ENCODE results near the gene NACC1.

The NACC1 gene

DNA sequence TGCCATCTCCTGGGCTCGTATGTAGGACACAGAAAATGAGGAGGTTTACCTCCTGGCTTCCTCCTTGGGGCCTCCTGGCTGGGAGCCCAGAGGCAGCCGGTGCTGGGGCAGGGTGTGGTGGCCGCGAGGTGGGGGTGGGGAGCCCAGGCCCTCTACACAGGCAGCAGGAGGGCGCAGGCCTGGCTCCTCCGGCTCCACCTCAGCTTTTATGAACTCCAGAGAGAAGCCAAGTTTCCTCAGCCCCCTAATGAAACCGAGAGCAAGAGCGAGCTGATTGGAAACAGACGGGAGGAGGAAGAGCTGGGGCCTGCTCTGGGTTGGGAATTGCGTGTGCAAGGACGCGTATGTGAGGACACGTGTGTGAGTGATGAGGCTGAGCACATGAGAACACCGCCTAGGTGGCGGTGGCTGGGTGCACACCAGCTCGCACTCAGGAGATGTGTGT is 38.5 kb upstream of the NACC1 start:
- TF ChIP-seq, protein P1, sequence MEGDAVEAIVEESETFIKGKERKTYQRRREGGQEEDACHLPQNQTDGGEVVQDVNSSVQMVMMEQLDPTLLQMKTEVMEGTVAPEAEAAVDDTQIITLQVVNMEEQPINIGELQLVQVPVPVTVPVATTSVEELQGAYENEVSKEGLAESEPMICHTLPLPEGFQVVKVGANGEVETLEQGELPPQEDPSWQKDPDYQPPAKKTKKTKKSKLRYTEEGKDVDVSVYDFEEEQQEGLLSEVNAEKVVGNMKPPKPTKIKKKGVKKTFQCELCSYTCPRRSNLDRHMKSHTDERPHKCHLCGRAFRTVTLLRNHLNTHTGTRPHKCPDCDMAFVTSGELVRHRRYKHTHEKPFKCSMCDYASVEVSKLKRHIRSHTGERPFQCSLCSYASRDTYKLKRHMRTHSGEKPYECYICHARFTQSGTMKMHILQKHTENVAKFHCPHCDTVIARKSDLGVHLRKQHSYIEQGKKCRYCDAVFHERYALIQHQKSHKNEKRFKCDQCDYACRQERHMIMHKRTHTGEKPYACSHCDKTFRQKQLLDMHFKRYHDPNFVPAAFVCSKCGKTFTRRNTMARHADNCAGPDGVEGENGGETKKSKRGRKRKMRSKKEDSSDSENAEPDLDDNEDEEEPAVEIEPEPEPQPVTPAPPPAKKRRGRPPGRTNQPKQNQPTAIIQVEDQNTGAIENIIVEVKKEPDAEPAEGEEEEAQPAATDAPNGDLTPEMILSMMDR (conservative IDR thresholded peaks at IDR 0.05; ENCODE audit: control insufficient read depth, insufficient read depth, low read depth, low read length), result no peak
- H3K4me3 ChIP-seq (ENCODE audit: control insufficient read depth, low read depth, low read length), result no peak overlapping the region
- DNase-seq (ENCODE audit: low read depth), result peak; percentile 83

DNA sequence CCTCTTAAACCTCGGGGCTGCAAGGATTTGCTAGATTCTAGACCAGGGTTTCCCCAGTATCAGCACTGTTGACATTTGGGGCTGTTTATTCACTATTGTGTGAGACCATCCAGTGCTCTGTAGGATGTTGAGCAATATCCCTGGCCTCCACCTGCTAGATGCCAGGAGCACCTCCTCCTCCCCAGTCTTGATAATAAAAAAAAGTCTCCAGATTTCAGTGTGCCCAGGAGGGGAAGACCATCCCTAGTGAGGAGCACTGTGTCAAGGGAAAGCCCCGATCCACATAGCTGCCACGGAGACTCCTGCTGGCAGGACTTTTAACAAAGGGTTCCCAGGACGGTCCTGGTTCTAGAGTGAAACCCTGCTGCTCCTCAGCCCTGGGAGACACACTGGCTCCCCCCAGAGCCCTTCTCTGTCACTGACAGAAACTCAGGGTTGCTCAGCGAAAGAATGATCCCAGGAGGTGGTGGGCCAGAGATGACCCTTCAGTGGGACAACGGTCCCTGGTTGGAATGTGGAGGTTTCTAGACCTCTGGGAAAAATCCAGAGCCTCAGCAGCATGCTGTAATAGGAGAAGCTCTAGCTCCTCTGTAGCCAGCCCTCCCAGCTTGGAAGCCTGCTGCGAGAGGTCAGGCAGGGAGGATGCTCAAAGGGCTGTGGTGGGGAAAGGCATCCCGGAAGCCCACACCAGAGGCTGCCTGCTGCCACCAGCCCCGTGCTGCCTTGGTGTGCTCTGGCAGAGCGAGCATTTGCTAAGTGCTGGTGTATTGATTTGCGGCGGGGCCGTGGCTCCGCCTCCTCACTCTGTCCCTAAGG is 35.7 kb upstream of the NACC1 start:
- H3K4me3 ChIP-seq (ENCODE audit: control insufficient read depth, low read depth, low read length), result no peak overlapping the region
- TF ChIP-seq, protein P1 (conservative IDR thresholded peaks at IDR 0.05; ENCODE audit: control insufficient read depth, insufficient read depth, low read depth, low read length), result peak; percentile 36
- peak; percentile 55 for DNase-seq (ENCODE audit: low read depth)

DNA sequence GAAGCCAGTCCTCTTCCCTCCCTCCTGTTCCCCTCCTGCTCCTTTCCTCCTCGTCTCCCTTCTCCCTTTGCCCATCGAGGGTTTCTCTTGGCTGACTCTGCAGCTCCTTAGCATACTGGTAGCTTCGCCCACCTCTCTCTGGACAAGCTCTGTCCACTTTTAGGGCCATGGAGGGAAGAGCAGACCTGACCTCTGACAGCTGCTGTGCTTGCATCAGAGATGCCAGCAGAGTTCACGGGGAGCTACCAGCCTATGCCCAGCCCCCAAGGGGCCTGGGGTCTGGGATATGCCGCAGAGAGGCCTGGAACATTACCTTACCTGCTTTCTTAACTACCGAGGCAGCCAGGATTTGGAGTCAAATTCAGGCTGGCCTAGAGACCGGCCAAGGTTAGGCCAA is 35.1 kb upstream of the NACC1 start:
- TF ChIP-seq, protein P1 (conservative IDR thresholded peaks at IDR 0.05; ENCODE audit: control insufficient read depth, insufficient read depth, low read depth, low read length), result no peak
- no peak overlapping the region for H3K4me3 ChIP-seq (ENCODE audit: control insufficient read depth, low read depth, low read length)

DNA sequence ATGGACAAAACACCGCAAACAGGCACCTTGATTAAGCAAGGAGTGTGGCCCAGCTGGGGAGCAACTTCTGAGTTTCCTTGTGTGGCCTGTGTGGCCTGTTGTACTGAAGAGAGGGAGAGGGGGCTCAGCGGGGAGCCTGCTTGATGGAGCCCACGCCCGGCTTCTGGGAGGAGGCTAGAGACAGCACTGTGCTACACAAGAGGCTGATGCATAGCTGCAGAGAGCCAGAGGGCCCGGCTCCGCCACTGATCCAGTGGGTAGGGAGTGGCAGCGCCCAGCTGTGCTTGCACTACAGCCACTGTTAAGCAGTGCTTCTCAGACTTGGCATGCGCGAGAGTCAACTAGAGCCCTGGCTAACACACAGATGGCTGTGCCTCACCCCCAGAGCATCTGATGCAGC is 34.4 kb upstream of the NACC1 start:
- TF ChIP-seq, protein P1 (conservative IDR thresholded peaks at IDR 0.05; ENCODE audit: control insufficient read depth, insufficient read depth, low read depth, low read length), result no peak
- no peak overlapping the region for H3K4me3 ChIP-seq (ENCODE audit: control insufficient read depth, low read depth, low read length)
- DNase-seq (ENCODE audit: low read depth), result no peak

More for the DNA sequence above, 35.1 kb upstream of the NACC1 start:
- no peak for DNase-seq (ENCODE audit: low read depth)

DNA sequence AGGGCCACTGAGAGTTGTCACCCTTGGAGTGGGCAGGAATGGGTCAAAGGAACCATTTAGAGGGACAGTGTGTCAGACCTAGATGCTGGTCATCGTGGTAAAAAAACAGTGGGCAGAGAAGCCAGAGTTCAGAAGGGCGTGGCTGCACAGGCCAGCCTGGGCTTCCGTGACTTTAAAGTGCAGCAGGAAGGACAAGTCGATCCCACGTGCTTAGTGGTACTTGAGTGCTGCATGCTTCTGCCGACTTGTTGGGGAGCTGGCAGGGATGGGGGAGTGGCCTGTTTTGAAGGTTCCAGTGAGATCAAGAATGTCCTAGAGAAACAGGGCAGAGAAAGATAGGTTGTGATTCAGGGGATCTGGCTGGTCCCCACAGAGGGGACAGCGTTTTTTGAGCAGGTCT is 32.4 kb upstream of the NACC1 start:
- no peak overlapping the region for H3K4me3 ChIP-seq (ENCODE audit: control insufficient read depth, low read depth, low read length)
- TF ChIP-seq, protein P1 (conservative IDR thresholded peaks at IDR 0.05; ENCODE audit: control insufficient read depth, insufficient read depth, low read depth, low read length), result no peak
- no peak for DNase-seq (ENCODE audit: low read depth)

DNA sequence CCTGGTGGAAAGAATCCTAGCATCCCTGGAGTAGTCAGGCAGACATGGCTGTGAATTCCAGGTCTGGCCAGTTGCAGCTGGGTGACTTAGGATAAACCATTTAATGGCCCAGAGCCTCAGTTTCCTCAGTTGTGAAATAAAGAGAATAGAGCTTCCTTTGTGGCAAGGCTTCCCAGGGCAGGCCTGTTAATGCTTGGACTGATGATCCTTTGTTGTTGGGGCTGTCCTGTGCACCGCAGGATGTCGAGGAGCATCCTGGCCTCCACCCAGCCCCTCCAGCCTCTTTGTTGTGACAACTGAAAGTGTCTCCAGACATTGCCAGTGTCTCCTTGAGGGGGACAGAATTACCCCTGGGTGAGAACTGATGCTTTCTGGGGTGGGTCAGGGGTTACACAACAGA is 31.7 kb upstream of the NACC1 start:
- TF ChIP-seq, protein P1 (conservative IDR thresholded peaks at IDR 0.05; ENCODE audit: control insufficient read depth, insufficient read depth, low read depth, low read length), result no peak
- no peak overlapping the region for H3K4me3 ChIP-seq (ENCODE audit: control insufficient read depth, low read depth, low read length)
- no peak for DNase-seq (ENCODE audit: low read depth)
